KMS-11 (cell line): ENCODE data around the gene TMPRSS15.

Experiments
- H2AFZ ChIP-seq: fragments of 200-600 bp; sonication (generic); 2 replicates; pipeline ENCODE4 v1.6.1; 2016; ENCODE audit warnings: antibody characterized with exemption, mixed run types, low read depth
- H3K27ac ChIP-seq: fragments of 200-600 bp; sonication (generic); 2 replicates; pipeline ENCODE4 v1.6.1; 2016; ENCODE audit warnings: mild to moderate bottlenecking, mixed run types
- H3K27me3 ChIP-seq: fragments of 200-600 bp; sonication (generic); 2 replicates; pipeline ENCODE4 v1.6.1; 2017; ENCODE audit warnings: mild to moderate bottlenecking, low read depth, mixed run types, moderate library complexity; ENCODE audit not compliant: insufficient read depth
- H3K36me3 ChIP-seq: fragments of 200-600 bp; sonication (generic); 2 replicates; pipeline ENCODE4 v1.6.1; 2017; ENCODE audit warnings: mild to moderate bottlenecking, mixed run types; ENCODE audit not compliant: insufficient read depth
- H3K4me1 ChIP-seq: fragments of 200-600 bp; sonication (generic); 2 replicates; pipeline ENCODE4 v1.6.1; 2016; ENCODE audit warnings: mild to moderate bottlenecking, low read depth, mixed run types; ENCODE audit not compliant: poor library complexity, severe bottlenecking
- H3K4me2 ChIP-seq: fragments of 200-600 bp; sonication (generic); 2 replicates; pipeline ENCODE4 v1.7.0; 2016; ENCODE audit warnings: mild to moderate bottlenecking, mixed run types
- H3K4me3 ChIP-seq: fragments of 200-600 bp; sonication (generic); IDR thresholded peaks from 2 replicates; pipeline ENCODE4 v1.6.1; 2017; ENCODE audit warnings: low read depth, low read length, mixed read lengths; ENCODE audit not compliant: insufficient read depth
- H3K79me2 ChIP-seq: fragments of 200-600 bp; sonication (generic); 2 replicates; pipeline ENCODE4 v1.6.1; 2016; ENCODE audit warnings: low read depth, mixed run types; ENCODE audit not compliant: insufficient read depth
- H3K9ac ChIP-seq: fragments of 200-600 bp; sonication (generic); 2 replicates; pipeline ENCODE4 v1.6.1; 2016; ENCODE audit warnings: mild to moderate bottlenecking, mixed run types
- H4K20me1 ChIP-seq: fragments of 200-600 bp; sonication (generic); 2 replicates; pipeline ENCODE4 v1.6.1; 2016; ENCODE audit warnings: mild to moderate bottlenecking, mixed run types; ENCODE audit not compliant: insufficient read depth
- CTCF ChIP-seq: fragments of 200-600 bp; sonication (generic); conservative IDR thresholded peaks from 2 replicates; pipeline ENCODE4 v1.6.1; 2017; ENCODE audit warnings: low read depth, mild to moderate bottlenecking, antibody characterized with exemption, low read length, moderate library complexity, mixed read lengths

The TMPRSS15 gene

GRCh38 chr21:18252256-18252655 lies 151.3 kb downstream of the TMPRSS15 start:
- H3K36me3 ChIP-seq, result no peaks in the 10 kb centered on the region
- no peaks in the 10 kb centered on the region for H3K79me2 ChIP-seq
- H4K20me1 ChIP-seq, result no peaks in the 10 kb centered on the region
- H3K9ac ChIP-seq, result no peak overlapping the region
- no peaks in the 10 kb centered on the region for H3K27me3 ChIP-seq
- H3K4me1 ChIP-seq, result peaks cover 25% of the 10 kb centered on the region
- H3K4me2 ChIP-seq, result no peak overlapping the region
- no peak for TF ChIP-seq CTCF
- no peak overlapping the region for H3K4me3 ChIP-seq
- no peak overlapping the region for H2AFZ ChIP-seq
- H3K27ac ChIP-seq, result no peak overlapping the region

GRCh38 chr21:18251065-18251464 lies 152.5 kb downstream of the TMPRSS15 start:
- Histone ChIP-seq H2AFZ (no peak overlapping the region), H3K27ac (no peak overlapping the region), H3K4me2 (no peak overlapping the region), H3K9ac (no peak overlapping the region), H3K27me3 (no peaks in the 10 kb centered on the region), H4K20me1 (no peaks in the 10 kb centered on the region), H3K79me2 (no peaks in the 10 kb centered on the region), H3K36me3 (no peaks in the 10 kb centered on the region), H3K4me1 (peaks cover 25% of the 10 kb centered on the region), H3K4me3 (no peak overlapping the region)
- TF ChIP-seq CTCF, result no peak

- Histone ChIP-seq H3K4me1 (peaks cover 25% of the 10 kb centered on the region), H2AFZ (peak overlapping the region; percentile 50), H3K79me2 (no peaks in the 10 kb centered on the region), H3K27me3 (no peaks in the 10 kb centered on the region), H3K4me2 (peak overlapping the region; percentile 24), H3K4me3 (no peak overlapping the region), H4K20me1 (no peaks in the 10 kb centered on the region), H3K27ac (peak overlapping the region; percentile 48), H3K9ac (no peak overlapping the region; the same call in 1 of the 2 replicates), H3K36me3 (no peaks in the 10 kb centered on the region)
- TF ChIP-seq CTCF, result peak; percentile 70
Observed at GRCh38 chr21:18249672-18250071, 153.9 kb downstream of the TMPRSS15 start.

- Histone ChIP-seq H3K27me3 (no peaks in the 10 kb centered on the region), H3K4me1 (peaks cover 23% of the 10 kb centered on the region), H3K4me3 (no peak overlapping the region), H3K4me2 (no peak overlapping the region), H3K79me2 (no peaks in the 10 kb centered on the region), H3K36me3 (no peaks in the 10 kb centered on the region), H2AFZ (no peak overlapping the region), H4K20me1 (no peaks in the 10 kb centered on the region), H3K27ac (no peak overlapping the region), H3K9ac (no peak overlapping the region)
- no peak for TF ChIP-seq CTCF
Observed at GRCh38 chr21:18248171-18248570, 155.4 kb downstream of the TMPRSS15 start.
